ENCODE results near the gene DAZAP1. TPM values are rescaled to one million over a fixed set of nuclear protein-coding genes. Genes with fewer than 3 reads are reported as not detected.
A peak's percentile ranks its signal among the peaks of the same experiment; 100 is the strongest.

Gene DAZAP1
- total and polyA plus RNA-seq, 2 of the 4 experiments (the other 2 are of a cell fraction) = 22.0 to 62.8 TPM

GRCh38 chr19:1409204-1410005 lies 2.0 kb downstream of the DAZAP1 start:
- intact Hi-C loops (cut with micrococcal nuclease) (loop anchor here (5.0 kb wide), 1 partner anchor 132 kb away; the partner anchor contains the start of gene FAM174C), dilution Hi-C loops (cut with HindIII; ENCODE audit: low sequenced_read_pairs, unreplicated experiment) (no loop called here), in situ Hi-C loops (cut with MboI; ENCODE audit: low sequenced_read_pairs) (no loop called here)
- Histone ChIP-seq H2AFZ (replicated peaks; ENCODE audit: low read length, poor library complexity) (no peak overlapping the region), H3K27me3 (ENCODE audit: control insufficient read depth, insufficient read depth, low read length) (no peaks in the 10 kb centered on the region), H4K5ac (ENCODE audit: low read depth, low read length) (no peak overlapping the region), H3K23ac (ENCODE audit: low read depth, low read length) (peak overlapping the region; percentile 82), H3K4me1 (ENCODE audit: control insufficient read depth, insufficient read depth, low read length) (peaks cover 24% of the 10 kb centered on the region), H4K20me1 (ENCODE audit: insufficient read depth, low read length) (peaks cover 64% of the 10 kb centered on the region), H2BK120ac (ENCODE audit: low read depth, low read length) (no peak overlapping the region), H3K4ac (ENCODE audit: low read depth, low read length) (peak overlapping the region; percentile 49), H3K14ac (replicated peaks; ENCODE audit: low read depth, low read length) (peak overlapping the region; percentile 38), H3K4me2 (ENCODE audit: low read depth, low read length) (peak overlapping the region; percentile 93), H3K4me3 (ENCODE audit: insufficient read depth, low read depth, low read length) (peak overlapping the region; percentile 85), H2BK20ac (ENCODE audit: low read depth, low read length) (no peak overlapping the region), H3K18ac (ENCODE audit: low read depth, low read length) (no peak overlapping the region), H3K36me3 (ENCODE audit: control insufficient read depth, insufficient read depth, low read length) (peaks cover 16% of the 10 kb centered on the region; the same call in 1 of the 2 replicates), H4K91ac (ENCODE audit: insufficient read depth, low read depth, low read length) (0 out of 2 replicates have a peak overlapping the region, but pooled peaks have one; percentile 46), H3K9me3 (ENCODE audit: control insufficient read depth, insufficient read depth, low read length) (no peaks in the 10 kb centered on the region), H2BK5ac (ENCODE audit: low read depth, low read length, poor library complexity, severe bottlenecking) (peak overlapping the region; percentile 55), H3K9me1 (ENCODE audit: insufficient read depth, low read length) (peaks cover 8% of the 10 kb centered on the region), H2AK5ac (ENCODE audit: low read depth, low read length) (peak overlapping the region; percentile 59), H3K9ac (ENCODE audit: low read depth, low read length) (peak overlapping the region; percentile 69), H4K8ac (ENCODE audit: low read depth in 2 of 2, low read length in 2 of 2) (no peak overlapping the region; a peak in 1 of 4 replicates), H3K79me1 (ENCODE audit: low read depth in 1 of 2, low read length in 2 of 2) (peaks cover 0 to 39% of the 10 kb centered on the region in 2 experiments; a peak in 2 of 4 replicates), H3K27ac (ENCODE audit: insufficient read depth, low read length) (peak overlapping the region; percentile 81), H2BK15ac (ENCODE audit: low read depth, low read length) (no peak overlapping the region), H3K56ac (ENCODE audit: extremely low read depth, insufficient read depth, low read length) (peak overlapping the region; percentile 46; the same call in 1 of the 2 replicates), H2AK9ac (replicated peaks; ENCODE audit: low read depth, low read length, poor library complexity) (peak overlapping the region; percentile 99)
- POLR2A ChIA-PET (ENCODE audit: unreplicated experiment) = no interaction called here
- no TSS peak for BruUV-seq (replicated peaks)
- no peak for DNase-seq
- ATAC-seq (ENCODE audit: low read depth) = no peak
- 77% methylated on average over 22 of the region's 33 CpGs; no CpG with 5 or more reads in 1 of the 2 experiments for WGBS, 2 experiments (ENCODE audit: extremely low coverage in 2 of 2, insufficient read length in 1 of 2)
- CTCF ChIA-PET = no interaction called here
- TF ChIP-seq RAD21 (IDR thresholded peaks at IDR 0.05; ENCODE audit: low read length) = no peak
- no peak for TF ChIP-seq CEBPB (IDR thresholded peaks at IDR 0.05; ENCODE audit: low read depth, low read length)
- TF ChIP-seq MAZ (IDR thresholded peaks at IDR 0.05; ENCODE audit: borderline replicate concordance, low read depth, low read length) = no peak
- no peak for TF ChIP-seq MAFK (IDR thresholded peaks at IDR 0.05; ENCODE audit: low read depth, low read length)
- TF ChIP-seq SMC3 (IDR thresholded peaks at IDR 0.05; ENCODE audit: low read depth, low read length) = no peak
- TF ChIP-seq USF2 (IDR thresholded peaks at IDR 0.05; ENCODE audit: low read depth, low read length) = no peak
- no peak for TF ChIP-seq CTCF (conservative IDR thresholded peaks at IDR 0.05; ENCODE audit: low read depth, low read length)
- no peak for TF ChIP-seq ELK1 (IDR thresholded peaks at IDR 0.05; ENCODE audit: borderline replicate concordance, low read depth, low read length)
- TF ChIP-seq POLR2A (IDR thresholded peaks at IDR 0.05; ENCODE audit: low read depth, low read length) = no peak
- TF ChIP-seq RCOR1 (IDR thresholded peaks at IDR 0.05; ENCODE audit: insufficient replicate concordance, low read length) = no peak
- TF ChIP-seq RFX5 (IDR thresholded peaks at IDR 0.05; ENCODE audit: low read depth, low read length) = no peak
- TF ChIP-seq FOS (IDR thresholded peaks at IDR 0.05; ENCODE audit: low read depth, low read length) = no peak
- TF ChIP-seq MXI1 (IDR thresholded peaks at IDR 0.05; ENCODE audit: borderline replicate concordance, low read depth, low read length) = no peak
- no peak for TF ChIP-seq NFE2L2 (IDR thresholded peaks at IDR 0.05; ENCODE audit: low read depth, low read length)
